MCF 10A (cell line): ENCODE measurements around the gene C8G. TPM values are rescaled to one million over a fixed set of nuclear protein-coding genes. Genes with fewer than 3 reads are reported as not detected.

ENCODE experiments used
- BruUV-seq: library from RNA; stranded (reverse); fragments of 400-500 nt; replicated peaks from 2 replicates; lab custom pipeline; 2021; lab: Mats Ljungman, UMichigan
- CTCF ChIA-PET: fragments of 300-600 bp; sonication (Branson Sonifier 250); formaldehyde crosslinking; extraction: SDS; loops from one replicate; lab custom pipeline; 2021; ENCODE audit warnings: antibody characterized with exemption, inconsistent platforms; lab: Yijun Ruan, JAX
- POLR2A ChIA-PET: fragments of 300-600, 350-650 bp; sonication (Branson Sonifier 250); formaldehyde crosslinking; extraction: SDS; loops from one replicate; lab custom pipeline; 2020; ENCODE audit warnings: antibody characterized with exemption, inconsistent platforms; lab: Yijun Ruan, JAX
- DNase-seq: peaks from one replicate; pipeline ENCODE4 v3.0.0-alpha.2; 2018; ENCODE audit not compliant: unreplicated experiment
- H3K27ac Mint-ChIP-seq: one replicate; pipeline ENCODE4 v1.8.0; 2022; ENCODE audit warnings: mild to moderate bottlenecking, low read depth, mixed read lengths; ENCODE audit not compliant: unreplicated experiment
- H3K27me3 Mint-ChIP-seq: one replicate; pipeline ENCODE4 v1.8.0; 2022; ENCODE audit warnings: mixed read lengths; ENCODE audit not compliant: insufficient read depth, unreplicated experiment
- H3K36me3 Mint-ChIP-seq: one replicate; pipeline ENCODE4 v1.8.0; 2022; ENCODE audit warnings: mild to moderate bottlenecking, moderate library complexity, mixed read lengths; ENCODE audit not compliant: insufficient read depth, unreplicated experiment
- H3K4me1 Mint-ChIP-seq: one replicate; pipeline ENCODE4 v1.8.0; 2022; ENCODE audit warnings: mixed read lengths; ENCODE audit not compliant: insufficient read depth, unreplicated experiment
- H3K4me3 Mint-ChIP-seq: one replicate; pipeline ENCODE4 v1.8.0; 2022; ENCODE audit warnings: mild to moderate bottlenecking, moderate library complexity, mixed read lengths; ENCODE audit not compliant: unreplicated experiment
- H3K9me3 Mint-ChIP-seq: one replicate; pipeline ENCODE4 v1.8.0; 2022; ENCODE audit warnings: mixed read lengths; ENCODE audit not compliant: unreplicated experiment
- CTCF ChIP-seq: fragments of 200-600 bp; IDR thresholded peaks from one replicate; pipeline ENCODE4 v1.8.0; 2022; ENCODE audit warnings: antibody characterized with exemption, mild to moderate bottlenecking; ENCODE audit not compliant: unreplicated experiment
- intact Hi-C: fragments of 100-400 bp; cut with micrococcal nuclease; formaldehyde crosslinking; loops from 2 replicates; pipeline ENCODE4 v1.14.1; 2022
- total RNA-seq: library from RNA; stranded (reverse); gene quantifications from 2 replicates; pipeline ENCODE4 v1.2.3, GENCODE V29; 2022

Gene C8G
- total RNA-seq, 1 experiment from 2014 or later, result 1.0 TPM

- Mint-ChIP-seq H3K9me3 (no peaks in the 10 kb centered on the region), H3K4me3 (no peak overlapping the region), H3K27ac (no peak overlapping the region), H3K36me3 (peaks cover 36% of the 10 kb centered on the region), H3K27me3 (no peaks in the 10 kb centered on the region), H3K4me1 (peaks cover 6% of the 10 kb centered on the region)
- intact Hi-C loops, result no loop called here
- POLR2A ChIA-PET, result interaction anchor here (0.6 to 1.4 kb wide), 2 partner anchors 56 to 80 kb away, joined by 4 to 6 read pairs; no protein-coding TSS in a partner anchor
- CTCF ChIA-PET, result interaction anchor here (0.7 to 1.3 kb wide), 2 partner anchors 95 to 97 kb away, joined by 3 to 8 read pairs; partner anchors contain the start of gene AJM1
- BruUV-seq, result no TSS peak
- DNase-seq, result no peak
- TF ChIP-seq CTCF, result no peak
Observed at GRCh38 chr9:136939431-136939995, 5.5 kb upstream of the C8G start.

- no peak overlapping the region for H3K27ac Mint-ChIP-seq
Observed at GRCh38 chr9:136939996-136940525, 5.0 kb upstream of the C8G start.

GRCh38 chr9:136940526-136941230 is 4.4 kb upstream of the C8G start:
- ChIA-PET CTCF (no interaction called here), POLR2A (no interaction called here)
- intact Hi-C loops, result loop anchor here (10.0 kb wide), 1 partner anchor 96 kb away; the partner anchor contains the start of genes AJM1 and PHPT1

More at GRCh38 chr9:136939996-136940525, 5.0 kb upstream of the C8G start:
- BruUV-seq, result no TSS peak
- H3K4me3 Mint-ChIP-seq, result no peak overlapping the region
- H3K4me1 Mint-ChIP-seq, result peaks cover 6% of the 10 kb centered on the region
- ChIA-PET CTCF (interaction anchor here (0.7 to 1.3 kb wide), 2 partner anchors 96 to 98 kb away, joined by 3 to 8 read pairs; partner anchors contain the start of gene AJM1), POLR2A (interaction anchor here (1.4 kb wide), 1 partner anchor 57 kb away, joined by 6 read pairs; no protein-coding TSS in a partner anchor)
- no peaks in the 10 kb centered on the region for H3K27me3 Mint-ChIP-seq
- intact Hi-C loops, result loop anchor here (10.0 kb wide), 1 partner anchor 95 kb away; the partner anchor contains the start of genes AJM1 and PHPT1
- H3K9me3 Mint-ChIP-seq, result no peaks in the 10 kb centered on the region
- TF ChIP-seq CTCF, result no peak
- H3K36me3 Mint-ChIP-seq, result peaks cover 41% of the 10 kb centered on the region
- no peak for DNase-seq

More at GRCh38 chr9:136940526-136941230, 4.4 kb upstream of the C8G start:
- no peaks in the 10 kb centered on the region for H3K9me3 Mint-ChIP-seq
- H3K27me3 Mint-ChIP-seq, result no peaks in the 10 kb centered on the region
- no peak for TF ChIP-seq CTCF
- no peak for DNase-seq
- BruUV-seq, result TSS peak; percentile 33
- H3K27ac Mint-ChIP-seq, result no peak overlapping the region
- H3K36me3 Mint-ChIP-seq, result peaks cover 41% of the 10 kb centered on the region
- H3K4me3 Mint-ChIP-seq, result no peak overlapping the region
- H3K4me1 Mint-ChIP-seq, result peaks cover 6% of the 10 kb centered on the region
